CD4-positive, alpha-beta T cell treated with Interleukin-2 at 100 ng/mL for 4 hours (primary cell): ENCODE data around the gene LYZL6.
"Not testable (repeated sequence)": the region's sequence is repeated elsewhere in the genome, so short reads cannot be mapped to it uniquely, and the experiment has no call there.

Experiments used
- DNase-seq: peaks from one replicate; pipeline ENCODE4 v3.0.0-alpha.2; 2020; ENCODE audit warnings: low spot score

Gene LYZL6

GRCh38 chr17:35906926-35907637 lies 36.4 kb downstream of the LYZL6 start:
- peak; percentile 19 for DNase-seq

- no peak for DNase-seq
These were observed 37.2 kb downstream of the LYZL6 start for GRCh38 chr17:35906191-35906925.

GRCh38 chr17:35903451-35903850 lies 40.1 kb downstream of the LYZL6 start:
- no peak for DNase-seq

- no peak for DNase-seq
These were observed 41.8 kb downstream of the LYZL6 start for GRCh38 chr17:35901631-35902175.

- peak; percentile 63 for DNase-seq
These were observed 42.6 kb downstream of the LYZL6 start for GRCh38 chr17:35900708-35901480.

- peak; percentile 45 for DNase-seq
These were observed 43.2 kb downstream of the LYZL6 start for GRCh38 chr17:35900280-35900679.

- peak; percentile 74 for DNase-seq
These were observed 45.0 kb downstream of the LYZL6 start for GRCh38 chr17:35898283-35899070.

GRCh38 chr17:35897772-35898171 lies 45.7 kb downstream of the LYZL6 start:
- not testable (repeated sequence) for DNase-seq

GRCh38 chr17:35895636-35896587 lies 47.6 kb downstream of the LYZL6 start:
- DNase-seq: peak; percentile 64

GRCh38 chr17:35894206-35894605 lies 49.3 kb downstream of the LYZL6 start:
- DNase-seq: no peak

GRCh38 chr17:35893751-35894150 lies 49.8 kb downstream of the LYZL6 start:
- DNase-seq: no peak

- peak; percentile 76 for DNase-seq
These were observed 51.1 kb downstream of the LYZL6 start for GRCh38 chr17:35892091-35893035.

- DNase-seq: no peak
These were observed 52.2 kb downstream of the LYZL6 start for GRCh38 chr17:35891269-35891668.

GRCh38 chr17:35890774-35891155 lies 52.7 kb downstream of the LYZL6 start:
- peak; percentile 76 for DNase-seq

GRCh38 chr17:35889818-35890773 lies 53.4 kb downstream of the LYZL6 start:
- DNase-seq: no peak

GRCh38 chr17:35889241-35889640 lies 54.3 kb downstream of the LYZL6 start:
- peak; percentile 65 for DNase-seq
